NCI-H2196 (cell line): ENCODE data around the gene LIPG.

Experiments
- DNase-seq: peaks from one replicate; lab custom pipeline; 2025; ENCODE audit not compliant: unreplicated experiment; lab: John Stamatoyannopoulos, UW

The LIPG gene

DNA sequence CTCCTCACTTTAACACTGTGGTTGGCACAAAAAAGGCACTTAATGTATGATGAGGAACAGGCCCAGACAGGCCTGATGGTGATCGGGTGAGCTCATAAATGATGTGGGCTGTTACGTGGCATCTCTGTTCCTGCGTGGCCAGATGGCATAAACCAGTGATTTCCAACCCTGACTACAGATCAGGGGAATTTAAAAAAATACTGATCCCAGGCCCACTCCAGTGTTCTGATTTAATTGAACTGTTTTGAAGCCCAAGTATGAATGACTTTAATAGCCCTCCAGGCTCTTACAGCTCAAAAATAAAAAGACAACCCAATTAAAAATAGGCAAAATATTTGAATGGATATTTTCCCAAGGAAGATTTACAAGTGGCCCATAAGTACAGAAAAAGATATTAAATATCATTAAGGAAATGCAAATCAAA, 48.2 kb downstream of the LIPG start:
- DNase-seq = no peak

DNA sequence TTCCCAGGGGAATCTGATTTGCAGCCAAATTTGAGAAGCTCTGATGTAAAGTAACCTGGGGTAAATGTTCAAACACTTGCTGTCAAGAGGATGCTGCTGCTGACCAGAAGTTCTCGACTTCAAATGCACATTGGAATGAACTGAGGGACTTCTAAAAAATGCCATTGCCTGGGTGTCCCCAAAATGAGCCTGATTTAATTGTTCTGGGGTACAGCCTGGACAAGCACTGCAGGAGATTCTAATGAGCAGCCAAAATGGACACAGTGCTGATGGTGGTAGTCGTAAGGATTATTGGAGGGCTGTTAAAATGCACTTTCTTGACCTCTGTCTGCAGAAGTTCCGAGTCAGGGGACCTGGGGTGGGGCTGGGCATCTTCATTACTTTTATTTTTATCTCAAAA, 49.5 kb downstream of the LIPG start:
- DNase-seq = no peak

DNA sequence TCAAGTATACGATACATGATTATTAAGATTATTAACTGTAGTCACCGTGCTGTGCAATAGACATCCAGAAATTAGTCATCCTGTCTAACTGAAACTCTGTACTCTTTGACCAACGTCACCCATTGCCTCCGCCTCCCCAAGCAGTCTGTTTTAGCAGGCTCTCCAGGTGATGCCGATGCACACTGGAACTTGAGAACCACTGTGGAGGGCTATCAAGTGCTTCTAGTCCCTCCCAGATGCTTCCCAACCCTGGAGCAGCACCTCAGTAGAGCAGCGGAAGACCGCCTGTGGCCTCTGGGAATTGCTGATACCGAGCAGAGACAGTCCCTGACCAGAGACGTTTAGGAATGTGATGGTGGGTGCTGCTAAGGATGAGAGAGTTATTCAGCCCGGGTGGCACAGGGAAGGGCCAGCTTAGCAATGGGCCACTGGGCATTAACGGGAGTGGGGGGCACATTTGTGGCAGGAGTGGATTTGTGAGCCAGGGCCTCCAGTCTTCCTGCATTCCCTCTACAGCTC, 50.7 kb downstream of the LIPG start:
- DNase-seq = no peak

DNA sequence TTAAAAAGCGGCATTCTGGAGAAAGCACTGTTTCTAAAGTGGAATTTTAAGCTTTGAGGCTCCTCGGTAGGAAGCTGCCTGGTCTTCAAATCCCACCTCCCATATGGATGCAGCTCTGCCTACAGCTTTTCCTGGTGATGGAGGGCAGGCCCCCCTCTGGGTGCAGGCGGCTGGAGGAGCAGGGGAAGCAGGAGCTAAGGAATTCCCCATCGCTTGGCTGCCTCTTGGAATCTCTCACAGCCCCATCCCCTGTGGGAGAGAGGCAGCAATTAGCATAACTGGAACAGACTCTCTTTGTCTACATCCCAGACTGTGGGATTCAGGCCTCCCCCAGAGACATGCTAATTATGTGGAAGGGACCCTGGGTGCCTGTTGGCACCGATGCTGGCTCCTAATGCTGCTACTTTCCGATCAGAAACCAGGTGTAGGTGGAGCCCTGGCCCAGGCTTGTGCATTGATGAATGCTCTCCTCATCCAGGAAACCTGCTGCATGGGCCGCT, 51.3 kb downstream of the LIPG start:
- no peak for DNase-seq

DNA sequence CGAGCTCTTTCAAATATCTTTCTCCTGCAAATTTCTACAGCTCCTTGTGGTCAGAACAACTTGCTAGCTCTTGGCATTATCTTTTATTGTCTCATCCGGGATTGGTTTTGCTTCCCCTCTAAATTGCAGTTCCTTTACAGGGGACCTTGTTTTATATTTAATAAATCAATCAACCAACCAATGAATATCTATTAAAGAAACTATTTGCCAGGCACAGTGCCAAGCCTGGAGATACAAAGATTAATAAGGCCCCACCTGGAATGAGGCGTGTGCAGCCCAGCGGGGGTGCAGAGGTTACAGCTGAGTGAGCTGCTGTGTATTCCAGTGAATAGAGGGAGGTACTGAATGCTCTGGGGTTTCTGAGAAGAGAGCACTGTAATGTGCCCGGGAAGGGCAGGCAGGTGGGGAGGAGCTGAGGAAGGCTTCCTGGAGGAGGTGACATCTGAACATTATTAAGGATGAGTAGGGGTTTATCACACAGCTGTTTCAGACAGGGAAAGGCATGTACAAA, 51.8 kb downstream of the LIPG start:
- no peak for DNase-seq

DNA sequence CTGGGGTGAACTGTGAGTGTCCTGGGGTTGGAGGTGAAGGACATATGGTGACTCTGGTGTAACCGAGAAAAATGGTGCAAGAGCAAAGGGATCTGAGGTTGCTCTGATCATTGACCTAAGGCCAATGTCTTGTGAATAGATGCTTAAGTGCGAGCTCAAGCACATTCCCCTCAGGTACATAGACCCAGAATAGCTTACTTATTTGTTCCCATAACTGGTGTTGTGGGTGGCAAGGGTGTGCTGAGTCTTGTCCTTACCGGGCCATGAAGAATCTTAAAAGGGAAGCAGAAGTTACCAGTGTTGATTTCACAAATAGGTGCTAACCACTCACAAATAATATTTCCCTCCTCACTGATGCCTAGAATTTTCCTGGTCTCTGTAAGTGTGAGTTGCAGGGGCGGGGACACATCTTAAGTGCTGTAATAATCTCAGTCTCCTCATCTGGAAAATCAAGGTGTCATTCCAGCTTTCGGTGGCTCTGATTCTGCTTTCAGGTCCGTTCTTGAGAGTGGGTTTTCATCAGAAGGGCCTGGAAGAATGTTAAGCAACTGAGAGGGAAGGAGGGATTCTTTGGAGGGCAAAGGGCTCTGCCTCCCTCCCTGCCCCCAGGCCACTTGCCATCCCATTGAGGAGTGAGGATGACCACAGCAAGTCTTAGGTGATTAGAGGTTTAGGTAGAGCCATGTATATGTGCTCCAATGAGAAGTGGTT, 54.9 kb downstream of the LIPG start:
- no peak for DNase-seq

DNA sequence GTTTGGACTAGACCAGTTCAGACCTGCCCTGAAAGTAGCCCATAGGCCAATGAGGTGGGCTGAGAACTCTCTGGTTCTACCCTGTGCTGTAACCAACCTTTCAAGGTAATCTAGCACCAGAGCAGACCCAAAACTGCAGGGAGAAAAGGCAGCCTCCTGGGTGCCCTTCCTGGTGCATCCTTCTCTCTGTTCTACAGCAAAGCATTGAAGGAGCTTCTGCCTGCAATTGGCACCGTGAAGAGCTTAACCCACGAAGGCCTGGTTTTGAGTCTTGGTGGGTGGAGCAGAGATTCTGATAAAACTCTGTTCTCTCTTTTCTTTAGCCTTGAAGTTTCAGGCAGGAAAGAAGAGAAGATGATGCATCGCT, 55.5 kb downstream of the LIPG start:
- DNase-seq = no peak

DNA sequence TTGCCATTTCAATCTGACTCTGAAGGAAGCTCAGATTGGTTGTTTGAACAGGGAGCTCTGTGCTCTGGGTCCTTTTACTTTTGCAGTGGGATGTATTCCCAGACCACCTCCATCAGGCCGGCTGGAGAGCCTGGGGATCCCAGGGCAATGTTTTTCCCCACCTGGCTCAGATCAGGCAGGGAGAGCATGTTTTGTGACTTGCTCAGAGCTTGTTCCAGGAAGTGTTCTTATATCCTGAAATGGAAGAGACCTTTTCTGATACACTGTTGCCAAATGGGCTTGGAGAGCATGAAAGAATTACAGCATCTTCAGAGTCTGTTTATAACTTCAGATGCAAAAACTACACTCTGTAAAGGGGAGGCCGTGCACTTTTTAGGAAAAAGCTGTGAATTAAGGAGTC, 56.0 kb downstream of the LIPG start:
- DNase-seq = no peak

DNA sequence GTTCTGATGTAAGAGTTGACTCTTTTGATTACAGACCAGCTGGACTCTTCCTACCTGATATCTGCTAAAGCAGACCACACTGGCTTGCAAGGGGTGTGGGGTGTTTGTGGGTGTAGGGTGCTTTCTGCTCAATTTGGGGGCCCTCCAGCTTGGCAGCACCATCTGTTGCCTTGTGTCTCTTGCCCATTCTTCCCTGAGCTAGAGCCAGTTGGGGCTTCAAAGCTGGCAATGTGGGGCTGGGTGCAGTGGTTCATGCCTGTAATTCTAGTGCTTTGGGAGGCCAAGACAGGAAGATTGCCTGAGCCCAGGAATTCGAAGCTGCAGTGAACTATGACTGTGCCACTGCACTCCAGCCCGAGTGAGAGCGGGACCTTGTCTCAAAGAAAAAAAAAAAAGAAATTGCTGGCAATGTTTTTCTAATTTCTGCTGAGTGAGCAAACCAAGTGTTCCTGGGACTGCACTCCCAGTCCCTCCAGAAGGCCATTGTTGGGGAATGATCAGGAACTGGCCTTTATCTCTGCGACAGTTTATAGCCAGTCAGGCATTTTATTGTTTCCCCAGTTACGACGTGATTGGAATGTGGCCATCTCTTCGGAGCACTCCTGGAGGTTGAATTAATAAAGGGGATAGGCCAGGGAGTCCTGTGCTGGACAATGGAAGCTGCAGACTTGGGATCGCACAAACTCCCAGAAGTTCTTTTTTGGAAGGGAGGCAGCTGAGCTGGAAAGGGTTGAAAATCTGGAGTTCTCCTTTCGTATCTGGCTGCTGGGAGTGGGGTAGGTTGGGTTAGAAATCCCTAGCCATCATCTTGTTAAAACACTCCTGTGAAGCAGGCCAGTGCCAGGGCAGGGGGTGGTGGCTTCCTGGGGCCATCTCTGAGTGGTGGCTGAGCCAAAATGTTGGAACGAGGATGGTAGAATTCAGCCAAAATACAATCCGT, 57.2 kb downstream of the LIPG start:
- no peak for DNase-seq

DNA sequence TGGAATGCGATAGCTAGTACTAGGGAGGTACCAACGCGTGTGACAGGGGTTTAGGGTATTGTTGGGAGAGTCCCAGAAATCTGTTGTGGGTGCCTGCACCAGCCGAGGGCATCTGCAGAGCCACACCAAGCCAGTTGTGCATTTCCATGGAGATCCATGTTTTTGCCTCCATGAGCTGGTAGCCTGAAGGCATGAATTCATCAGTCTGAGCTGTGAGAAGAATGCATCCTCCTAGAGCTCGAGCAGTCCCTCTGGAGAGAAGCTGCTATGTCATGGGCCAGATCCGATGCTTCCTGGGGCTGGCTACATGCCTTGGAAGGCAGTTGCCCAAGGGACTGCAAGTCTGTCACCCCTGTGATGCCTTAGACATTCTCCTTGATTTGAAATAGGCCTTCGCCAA, 57.9 kb downstream of the LIPG start:
- no peak for DNase-seq

DNA sequence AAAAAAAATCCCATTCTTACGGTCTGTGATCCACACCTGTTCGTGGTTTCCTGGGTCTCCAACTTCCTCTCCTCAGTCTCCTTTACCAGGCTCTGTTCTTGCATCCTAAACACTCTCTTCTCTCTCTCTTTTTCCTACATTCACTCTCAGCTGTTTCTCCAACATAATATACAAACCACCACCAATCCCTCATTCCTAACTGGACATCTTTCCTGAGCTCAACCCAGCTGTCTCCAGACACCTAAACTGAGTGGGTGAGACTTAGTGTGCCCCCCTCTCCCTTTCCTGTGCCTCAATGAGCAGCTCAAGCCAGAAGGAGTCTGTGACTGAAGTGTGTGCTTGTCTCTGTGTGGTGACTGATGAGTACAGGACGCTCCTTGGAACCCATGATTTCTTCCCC, 59.4 kb downstream of the LIPG start:
- DNase-seq = no peak

DNA sequence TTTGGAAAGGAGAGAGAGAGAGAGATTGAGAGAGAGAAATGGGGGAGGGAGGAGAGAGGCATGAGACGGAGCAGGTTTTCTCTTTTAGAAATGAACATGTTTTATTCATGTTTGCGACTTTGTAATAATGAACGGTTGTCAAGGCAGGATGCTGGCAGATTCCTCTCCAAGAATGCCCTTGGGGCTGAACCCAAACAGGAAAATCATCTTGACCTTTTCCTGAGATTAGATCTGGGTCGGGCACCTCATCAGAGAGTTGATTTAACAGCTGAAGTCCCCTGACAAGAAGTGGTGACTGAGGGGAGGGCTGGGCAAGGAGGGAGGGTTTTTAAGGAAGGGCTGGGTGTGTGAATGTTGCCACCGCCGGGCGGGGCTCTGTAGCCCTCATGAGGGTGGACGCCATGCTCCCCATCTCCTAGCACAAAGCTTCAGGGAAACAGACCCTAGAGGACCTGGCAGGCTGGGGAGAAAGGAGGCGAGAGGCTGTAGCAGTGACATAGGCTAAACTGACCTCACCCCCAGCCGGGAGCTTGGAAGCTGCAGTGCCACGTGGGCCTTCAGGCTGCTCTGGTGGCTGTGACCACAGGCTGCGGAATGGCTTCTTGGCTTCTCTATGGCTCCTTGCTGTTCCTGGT, 60.0 kb downstream of the LIPG start:
- DNase-seq = no peak

DNA sequence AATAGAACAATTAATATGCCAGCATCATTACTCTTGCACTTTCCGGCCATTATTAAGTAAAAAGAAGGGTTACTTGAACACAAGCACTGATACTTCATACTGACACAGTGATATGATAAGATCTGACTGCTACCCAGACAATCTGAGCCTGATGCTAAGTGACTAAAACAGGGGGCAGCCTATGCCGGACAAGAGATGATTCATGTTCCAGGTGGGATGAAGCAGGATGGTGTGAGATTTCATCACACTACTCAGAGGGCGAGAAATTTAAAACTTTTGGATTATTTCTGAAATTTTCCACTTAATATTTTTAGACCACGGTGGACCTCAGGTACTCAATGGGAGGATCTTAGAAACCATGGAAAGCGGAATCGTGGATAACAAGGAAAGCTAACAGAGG, 61.7 kb downstream of the LIPG start:
- no peak for DNase-seq

DNA sequence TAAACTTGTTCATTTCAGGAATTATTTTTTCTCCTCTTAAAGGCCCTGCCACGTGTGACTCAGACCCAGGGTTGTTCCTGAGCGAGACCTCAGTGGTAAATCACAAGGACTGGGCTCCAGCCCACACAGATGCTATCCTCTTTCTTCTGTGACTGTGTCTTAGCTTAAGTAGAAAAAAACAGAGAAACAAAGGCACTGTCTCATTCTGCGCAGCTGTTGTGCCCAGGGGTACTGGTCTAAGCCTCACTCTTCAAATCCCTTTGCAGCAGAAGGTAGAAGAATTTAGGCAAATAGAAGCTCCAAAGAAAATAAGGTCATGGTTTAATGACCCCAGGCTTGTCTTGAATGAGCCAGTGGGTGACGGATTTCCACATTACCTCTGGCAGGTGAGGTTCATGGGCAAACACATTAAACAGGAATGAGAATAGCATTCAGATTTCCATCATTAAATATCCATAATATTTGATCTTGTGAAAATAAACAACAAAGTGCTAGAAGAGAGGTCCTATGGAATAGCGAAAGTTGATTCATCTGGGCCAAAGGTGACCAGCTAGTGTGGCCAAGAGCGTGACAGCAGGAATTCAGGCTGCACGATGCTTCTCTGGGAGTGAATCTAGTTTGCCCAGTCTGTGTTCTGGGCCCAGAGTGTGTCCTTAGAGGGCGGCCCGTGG, 63.3 kb downstream of the LIPG start:
- no peak for DNase-seq

DNA sequence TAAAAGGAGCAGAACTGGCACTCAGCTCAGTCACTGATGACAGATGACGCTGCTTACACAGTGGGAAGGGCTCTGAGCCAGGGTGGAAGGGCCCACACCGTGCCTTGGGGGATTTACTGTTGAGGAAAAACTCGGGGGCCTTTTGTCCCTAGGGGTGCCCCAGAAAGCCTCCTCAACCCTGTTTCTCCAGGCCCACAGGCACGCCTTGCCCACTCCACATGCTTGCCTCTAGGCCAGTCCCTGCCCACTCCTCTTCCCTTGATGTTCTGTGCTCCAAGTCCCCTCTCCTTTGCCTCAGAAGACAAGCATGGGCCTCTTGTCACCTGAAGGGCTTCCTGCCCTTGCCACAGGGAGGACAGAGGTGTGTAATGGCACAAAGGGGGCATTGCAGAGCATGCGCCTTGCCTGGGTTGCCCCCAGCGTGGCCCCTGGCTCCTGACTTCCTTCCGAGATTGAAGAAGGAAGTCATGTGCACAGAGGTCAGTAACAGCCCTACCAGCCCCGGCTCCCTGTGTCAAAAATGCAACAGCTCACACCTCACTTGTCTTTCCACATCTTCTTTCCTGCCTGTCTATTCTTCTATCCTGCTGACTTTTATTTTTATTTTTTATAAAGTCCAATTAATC, 65.1 kb downstream of the LIPG start:
- no peak for DNase-seq

DNA sequence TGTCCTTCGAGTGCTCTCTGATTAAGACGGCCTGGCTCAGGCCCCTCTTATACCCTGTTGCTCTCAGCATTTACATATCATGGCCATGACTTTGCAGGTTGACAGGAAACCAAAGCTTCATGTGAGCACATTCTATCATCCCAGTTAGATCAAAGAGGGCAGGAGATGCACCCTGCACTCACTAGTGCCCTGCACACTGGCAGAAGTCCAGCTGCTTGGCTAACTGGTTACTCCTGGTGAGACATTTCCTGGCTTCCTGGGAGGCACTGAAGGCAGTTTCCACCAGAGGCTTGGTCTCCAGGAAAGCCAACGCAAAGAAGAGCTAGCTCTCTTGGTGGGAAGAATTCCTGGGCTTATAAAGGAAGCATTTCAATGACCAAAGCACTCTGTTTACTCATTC, 66.3 kb downstream of the LIPG start:
- DNase-seq = no peak

DNA sequence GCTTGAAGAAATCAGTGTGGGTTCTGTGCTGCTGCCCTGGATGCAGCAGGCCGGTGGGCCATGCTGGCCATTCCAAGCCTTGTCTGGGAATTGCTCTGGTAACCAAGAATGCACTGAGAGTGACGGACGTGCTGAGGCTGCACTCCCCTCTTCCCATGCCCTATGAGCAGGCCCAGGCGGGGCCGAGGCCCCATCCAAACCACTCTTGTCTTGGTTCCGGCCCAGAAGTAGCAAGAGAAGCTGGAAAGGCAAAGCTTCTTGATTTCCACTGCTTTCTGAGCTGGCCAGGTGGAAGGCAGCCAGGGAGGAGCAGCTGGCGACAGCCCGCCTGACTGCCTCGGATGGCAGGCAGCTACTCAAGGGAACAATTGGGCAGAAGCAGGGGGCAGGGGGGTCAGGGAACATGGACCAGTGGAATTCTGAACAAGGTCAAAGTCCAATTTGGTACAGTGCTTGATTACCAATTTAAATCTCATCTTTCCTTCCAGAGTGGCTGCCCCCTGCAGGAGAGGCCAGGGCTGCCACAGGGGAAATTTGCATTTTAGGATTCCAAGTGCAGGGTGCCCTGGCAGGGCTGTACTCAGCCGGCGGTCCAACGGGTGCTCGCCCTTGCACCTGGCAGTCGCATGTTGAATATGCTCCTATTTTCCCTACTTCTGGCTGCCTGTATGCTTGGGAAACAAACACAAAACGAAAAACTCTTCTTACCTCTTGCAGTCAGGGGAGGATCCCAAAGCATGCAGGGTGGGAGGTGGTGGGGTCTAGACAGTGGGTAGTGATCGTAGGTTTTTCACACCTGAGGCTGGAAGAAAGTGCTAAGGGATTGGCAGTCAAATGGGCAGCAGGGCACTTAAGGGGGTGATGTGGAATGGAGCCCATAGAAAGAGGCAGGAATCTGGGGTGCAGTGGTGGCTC, 67.3 kb downstream of the LIPG start:
- peak; percentile 39 for DNase-seq

DNA sequence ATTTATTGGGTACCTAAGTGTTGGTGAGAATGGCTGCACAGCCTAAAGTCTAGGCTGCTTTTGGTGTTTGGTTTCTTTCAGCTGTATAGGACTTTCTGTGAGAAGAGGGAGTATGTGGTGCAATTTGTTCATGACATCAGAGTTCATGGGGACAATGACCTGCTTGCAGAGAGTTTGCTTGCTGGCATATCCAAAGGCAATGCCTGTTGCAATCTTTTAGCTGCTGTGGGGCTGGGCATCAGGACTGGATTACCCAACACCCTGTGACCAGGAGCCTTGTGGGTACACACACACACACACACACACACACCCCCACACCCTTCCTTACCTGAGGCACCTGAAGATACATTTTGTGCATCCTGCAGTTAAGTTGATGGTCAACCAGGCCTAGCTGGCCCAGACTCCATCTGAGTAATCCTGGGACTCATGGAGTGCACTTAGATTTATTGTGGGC, 68.4 kb downstream of the LIPG start:
- DNase-seq = no peak

DNA sequence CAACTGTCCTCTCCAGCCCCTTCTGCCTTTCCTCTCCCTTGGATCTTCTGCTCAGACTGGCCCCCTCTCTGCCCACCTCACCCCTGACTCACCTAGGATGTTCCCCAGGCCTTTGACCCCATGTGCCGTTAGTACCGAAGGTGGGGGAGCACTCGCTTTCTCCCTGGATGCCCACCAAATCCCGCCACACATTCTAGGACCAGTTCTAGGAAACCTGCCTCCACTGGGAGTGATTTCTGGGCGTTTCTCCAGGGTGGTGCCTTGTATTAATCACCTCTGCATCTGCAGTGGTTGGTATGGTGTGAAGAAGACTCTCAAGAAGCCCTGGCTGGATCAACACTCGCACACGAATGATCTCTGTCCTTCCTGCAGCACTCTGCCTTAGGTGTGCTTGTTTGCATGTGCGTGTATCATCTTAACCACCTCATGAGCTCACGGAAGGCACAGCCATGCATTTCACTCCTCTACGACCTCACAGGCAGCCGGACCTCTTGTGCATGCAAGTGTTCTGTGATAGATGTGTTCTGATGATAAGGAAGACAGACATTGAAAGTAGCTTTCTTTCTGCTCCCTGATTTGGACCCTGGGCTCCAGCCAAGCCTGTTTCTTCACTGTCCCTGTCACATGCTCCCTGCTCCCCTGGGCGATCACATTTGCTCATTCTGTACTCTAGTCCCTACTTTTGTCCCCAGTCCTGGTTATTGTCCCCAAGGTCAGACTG, 69.4 kb downstream of the LIPG start:
- DNase-seq = no peak
